Measurements from ENCODE around the gene IL4I1. TPM values are rescaled to one million over a fixed set of nuclear protein-coding genes. Genes with fewer than 3 reads are reported as not detected.

The IL4I1 gene
- total and polyA plus RNA-seq, 2 of the 4 experiments (the other 2 are of a cell fraction), result 0.31 to 0.36 TPM

GRCh38 chr19:49882643-49883042 is 14.0 kb downstream of the IL4I1 start:
- no peak overlapping the region for H2BK15ac ChIP-seq (ENCODE audit: low read depth, low read length)
- H3K23ac ChIP-seq (ENCODE audit: low read depth, low read length), result no peak overlapping the region
- POLR2A ChIA-PET (ENCODE audit: unreplicated experiment), result no interaction called here
- no peak overlapping the region for H3K4me2 ChIP-seq (ENCODE audit: low read depth, low read length)
- H4K8ac ChIP-seq (ENCODE audit: low read depth in 2 of 2, low read length in 2 of 2), result no peak overlapping the region
- H2AK9ac ChIP-seq (replicated peaks; ENCODE audit: low read depth, low read length, poor library complexity), result no peak overlapping the region
- H2BK120ac ChIP-seq (ENCODE audit: low read depth, low read length), result no peak overlapping the region
- no peak overlapping the region for H3K4me3 ChIP-seq (ENCODE audit: insufficient read depth, low read depth, low read length)
- DNase-seq (no peak), ATAC-seq (ENCODE audit: low read depth) (no peak)
- no peak overlapping the region for H3K9ac ChIP-seq (ENCODE audit: low read depth, low read length)
- no peak overlapping the region for H2BK5ac ChIP-seq (ENCODE audit: low read depth, low read length, poor library complexity, severe bottlenecking)
- CTCF ChIA-PET, result no interaction called here
- H2AFZ ChIP-seq (replicated peaks; ENCODE audit: low read length, poor library complexity), result no peak overlapping the region
- in situ Hi-C loops (cut with MboI; ENCODE audit: low sequenced_read_pairs), result no loop called here
- peaks cover 61% of the 10 kb centered on the region for H3K36me3 ChIP-seq (ENCODE audit: control insufficient read depth, insufficient read depth, low read length)
- H4K91ac ChIP-seq (ENCODE audit: insufficient read depth, low read depth, low read length), result no peak overlapping the region
- dilution Hi-C loops (cut with HindIII; ENCODE audit: low sequenced_read_pairs, unreplicated experiment), result no loop called here
- no peak overlapping the region for H3K27ac ChIP-seq (ENCODE audit: insufficient read depth, low read length)
- peaks cover 4% of the 10 kb centered on the region for H3K4me1 ChIP-seq (ENCODE audit: control insufficient read depth, insufficient read depth, low read length)
- TF ChIP-seq CTCF (conservative IDR thresholded peaks at IDR 0.05; ENCODE audit: low read depth, low read length) (no peak), RAD21 (IDR thresholded peaks at IDR 0.05; ENCODE audit: low read length) (no peak), NFE2L2 (IDR thresholded peaks at IDR 0.05; ENCODE audit: low read depth, low read length) (no peak), MAZ (IDR thresholded peaks at IDR 0.05; ENCODE audit: borderline replicate concordance, low read depth, low read length) (no peak), ELK1 (IDR thresholded peaks at IDR 0.05; ENCODE audit: borderline replicate concordance, low read depth, low read length) (no peak), USF2 (IDR thresholded peaks at IDR 0.05; ENCODE audit: low read depth, low read length) (no peak), FOS (IDR thresholded peaks at IDR 0.05; ENCODE audit: low read depth, low read length) (no peak), CEBPB (IDR thresholded peaks at IDR 0.05; ENCODE audit: low read depth, low read length) (no peak), MAFK (IDR thresholded peaks at IDR 0.05; ENCODE audit: low read depth, low read length) (no peak), BHLHE40 (IDR thresholded peaks at IDR 0.05; ENCODE audit: low read depth, low read length) (no peak), RFX5 (IDR thresholded peaks at IDR 0.05; ENCODE audit: low read depth, low read length) (no peak), POLR2A (IDR thresholded peaks at IDR 0.05; ENCODE audit: low read depth, low read length) (no peak), MXI1 (IDR thresholded peaks at IDR 0.05; ENCODE audit: borderline replicate concordance, low read depth, low read length) (no peak), CHD1 (IDR thresholded peaks at IDR 0.05; ENCODE audit: low read depth, low read length) (no peak), RCOR1 (IDR thresholded peaks at IDR 0.05; ENCODE audit: insufficient replicate concordance, low read length) (no peak), SMC3 (IDR thresholded peaks at IDR 0.05; ENCODE audit: low read depth, low read length) (no peak)
- H4K20me1 ChIP-seq (ENCODE audit: insufficient read depth, low read length), result no peaks in the 10 kb centered on the region; the same call in 1 of the 2 replicates
- no peak overlapping the region for H3K14ac ChIP-seq (replicated peaks; ENCODE audit: low read depth, low read length)
- BruUV-seq (replicated peaks), result no TSS peak
- H3K9me3 ChIP-seq (ENCODE audit: control insufficient read depth, insufficient read depth, low read length), result peaks cover 6% of the 10 kb centered on the region; the same call in 1 of the 2 replicates
- H3K18ac ChIP-seq (ENCODE audit: low read depth, low read length), result no peak overlapping the region
- no peak overlapping the region for H3K4ac ChIP-seq (ENCODE audit: low read depth, low read length)
- 90% methylated on average over 7 of the region's 14 CpGs; no CpG with 5 or more reads in 1 of the 2 experiments for WGBS, 2 experiments (ENCODE audit: extremely low coverage in 2 of 2, insufficient read length in 1 of 2)
- intact Hi-C loops (cut with micrococcal nuclease), result no loop called here
- peaks cover 14 to 28% of the 10 kb centered on the region in 2 experiments; a peak in 3 of 4 replicates for H3K79me1 ChIP-seq (ENCODE audit: low read depth in 1 of 2, low read length in 2 of 2)
- no peak overlapping the region for H4K5ac ChIP-seq (ENCODE audit: low read depth, low read length)
- H3K9me1 ChIP-seq (ENCODE audit: insufficient read depth, low read length), result peaks cover 6% of the 10 kb centered on the region; the same call in 1 of the 2 replicates
- no peak overlapping the region for H2BK20ac ChIP-seq (ENCODE audit: low read depth, low read length)
- H2AK5ac ChIP-seq (ENCODE audit: low read depth, low read length), result no peak overlapping the region
- H3K27me3 ChIP-seq (ENCODE audit: control insufficient read depth, insufficient read depth, low read length), result no peaks in the 10 kb centered on the region
- H3K56ac ChIP-seq (ENCODE audit: extremely low read depth, insufficient read depth, low read length), result no peak overlapping the region
